ENCODE measurements around the gene AEBP1.

The AEBP1 gene

GRCh38 chr7:44141221-44141850 lies 37.2 kb downstream of the AEBP1 start, which contains the start of gene MYL7:
TSS of gene MYL7 (minus strand) at chr7:44141332. CDS start at chr7:44141305, 27 bp downstream.
- no peak for TF ChIP-seq CTCF (IDR thresholded peaks at IDR 0.05; ENCODE audit: insufficient read depth, missing control alignments)
- FAIRE-seq, result no peak
- no peak for DNase-seq (ENCODE audit: insufficient read length, low spot score)

- FAIRE-seq, result no peak
- no peak for TF ChIP-seq CTCF (IDR thresholded peaks at IDR 0.05; ENCODE audit: insufficient read depth, missing control alignments)
- DNase-seq (ENCODE audit: insufficient read length, low spot score), result no peak
Observed at GRCh38 chr7:44142028-44142427, 37.9 kb downstream of the AEBP1 start.

- no peak for DNase-seq (ENCODE audit: insufficient read length, low spot score)
- no peak for TF ChIP-seq CTCF (IDR thresholded peaks at IDR 0.05; ENCODE audit: insufficient read depth, missing control alignments)
- FAIRE-seq, result no peak
Observed at GRCh38 chr7:44143646-44144250, 39.6 kb downstream of the AEBP1 start.

- TF ChIP-seq CTCF (IDR thresholded peaks at IDR 0.05; ENCODE audit: insufficient read depth, missing control alignments), result no peak
- DNase-seq (ENCODE audit: insufficient read length, low spot score), result no peak
- no peak for FAIRE-seq
Observed at GRCh38 chr7:44144426-44144967, 40.4 kb downstream of the AEBP1 start.

GRCh38 chr7:44144968-44145478 lies 40.9 kb downstream of the AEBP1 start:
- no peak for TF ChIP-seq CTCF (IDR thresholded peaks at IDR 0.05; ENCODE audit: insufficient read depth, missing control alignments)
- DNase-seq (ENCODE audit: insufficient read length, low spot score) (no peak), FAIRE-seq (no peak)

GRCh38 chr7:44145479-44145968 lies 41.4 kb downstream of the AEBP1 start:
- no peak for FAIRE-seq
- no peak for TF ChIP-seq CTCF (IDR thresholded peaks at IDR 0.05; ENCODE audit: insufficient read depth, missing control alignments)
- no peak for DNase-seq (ENCODE audit: insufficient read length, low spot score)
